ENCODE measurements around the gene FAM111A.

Gene FAM111A

DNA sequence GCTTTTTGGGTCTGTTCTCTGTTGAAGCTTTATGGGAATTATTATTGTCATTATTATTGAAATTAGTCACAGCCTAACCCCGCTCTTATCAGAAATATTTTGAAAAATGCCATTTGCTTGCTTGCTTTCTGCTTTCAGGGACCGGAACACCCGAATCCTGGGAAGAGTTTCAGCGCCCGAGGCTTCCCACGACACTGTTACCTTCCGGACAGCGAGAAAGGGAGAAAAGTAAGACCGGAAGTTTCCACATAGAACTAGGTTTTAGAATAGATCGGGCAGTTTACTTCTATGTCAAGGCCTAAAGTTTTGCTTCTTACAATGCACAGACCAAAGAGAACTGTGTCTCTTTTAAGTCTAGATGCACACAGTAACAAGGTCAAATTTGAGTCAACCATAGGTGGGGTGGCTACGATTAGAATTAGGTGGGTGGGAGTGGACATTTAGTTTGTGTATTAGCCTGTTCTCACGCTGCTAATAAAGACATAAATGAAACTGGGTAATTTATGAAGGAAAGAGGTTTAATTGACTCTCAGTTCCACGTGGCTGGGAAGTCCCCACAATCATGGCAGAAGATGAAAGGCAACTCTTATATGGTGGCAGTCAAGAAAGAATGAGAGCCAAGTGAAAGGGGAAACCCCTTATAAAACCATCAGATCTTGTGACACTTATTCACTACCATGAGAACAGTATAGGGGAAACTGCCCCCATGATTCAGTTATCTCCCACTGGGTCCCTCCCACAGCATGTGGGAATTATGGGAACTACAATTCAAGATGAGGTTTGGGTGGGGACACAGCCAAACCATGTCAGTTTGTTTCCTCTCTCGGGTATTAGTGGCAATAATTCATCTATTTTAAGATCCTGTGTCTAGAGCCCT lies 57.1 kb downstream of the FAM111A start:
- no peak for DNase-seq (ENCODE audit: low spot score)

DNA sequence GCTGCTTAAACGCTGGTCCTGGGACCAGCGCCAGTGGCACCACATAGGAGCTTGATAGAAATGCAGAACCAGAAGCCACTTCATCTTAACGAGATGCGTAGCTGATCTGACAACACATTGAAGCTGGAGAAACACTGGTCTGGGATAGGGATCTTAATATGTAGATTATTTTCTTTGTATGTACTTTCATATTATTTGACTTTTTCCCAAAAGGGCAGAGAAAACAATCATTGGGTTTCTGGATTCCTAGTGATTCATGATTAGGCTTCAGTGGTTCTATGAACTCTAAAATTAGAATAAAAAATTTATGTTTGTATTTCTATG lies 57.7 kb downstream of the FAM111A start:
- no peak for DNase-seq (ENCODE audit: low spot score)

DNA sequence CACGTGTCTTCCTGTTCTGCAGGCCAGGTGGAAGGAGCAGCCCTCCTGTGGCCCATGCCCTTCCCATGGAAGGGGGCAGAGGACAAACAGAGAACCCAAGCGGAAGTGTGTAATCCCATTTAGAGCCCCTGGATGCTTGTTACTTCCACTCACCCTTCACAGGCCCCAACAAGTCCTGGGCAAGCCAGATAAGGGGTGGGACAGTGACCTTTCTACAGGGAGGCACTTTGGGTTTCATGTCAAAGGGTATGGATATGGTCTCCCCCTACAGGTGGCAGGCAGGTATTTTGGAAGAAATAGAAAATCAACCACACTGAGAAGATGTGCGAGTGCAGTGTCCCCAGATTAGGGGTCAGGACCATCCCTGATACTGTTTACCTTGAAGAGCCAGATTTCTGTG lies 58.7 kb downstream of the FAM111A start:
- DNase-seq (ENCODE audit: low spot score): no peak
